HT1080 (cell line): ENCODE measurements around the gene MYO5A. TPM values are rescaled to one million over a fixed set of nuclear protein-coding genes. Genes with fewer than 3 reads are reported as not detected.
"Not testable (repeated sequence)": the region's sequence is repeated elsewhere in the genome, so short reads cannot be mapped to it uniquely, and the experiment has no call there.

ENCODE experiments used
- DNase-seq: peaks from one replicate; pipeline ENCODE4 v3.0.0-alpha.2; 2015; ENCODE audit warnings: low read depth
- total RNA-seq: library from RNA; depleted of rRNA; stranded (reverse); fragments of >200 nt; shearing (Covaris generic); gene quantifications from 2 replicates; pipeline ENCODE4 v1.2.3, GENCODE V29; 2014

Gene MYO5A
- total RNA-seq, 1 experiment from 2014 or later: 33.7 TPM

- DNase-seq: no peak
Measured at GRCh38 chr15:52546031-52546751, 17.5 kb upstream of the MYO5A start.

- no peak for DNase-seq
Measured at GRCh38 chr15:52540374-52541012, 11.8 kb upstream of the MYO5A start.

GRCh38 chr15:52537459-52537858 is 8.8 kb upstream of the MYO5A start:
- DNase-seq: no peak

- no peak for DNase-seq
Measured at GRCh38 chr15:52532427-52532826, 3.7 kb upstream of the MYO5A start.

- no peak for DNase-seq
Measured at GRCh38 chr15:52529940-52530339, 1.3 kb upstream of the MYO5A start.

GRCh38 chr15:52529341-52529924 is 753 bp upstream of the MYO5A start:
- no peak for DNase-seq

GRCh38 chr15:52527911-52528563 is 643 bp downstream of the MYO5A start:
- DNase-seq: peak; percentile 56

- no peak for DNase-seq
Measured at GRCh38 chr15:52527196-52527910, 1.3 kb downstream of the MYO5A start.

- no peak for DNase-seq
Measured at GRCh38 chr15:52524223-52525136, 4.2 kb downstream of the MYO5A start.

GRCh38 chr15:52523647-52524046 is 5.0 kb downstream of the MYO5A start:
- no peak for DNase-seq

- peak; percentile 58 for DNase-seq
Measured at GRCh38 chr15:52523192-52523591, 5.5 kb downstream of the MYO5A start.

- DNase-seq: no peak
Measured at GRCh38 chr15:52521682-52522081, 7.0 kb downstream of the MYO5A start.

GRCh38 chr15:52520421-52520820 is 8.3 kb downstream of the MYO5A start:
- DNase-seq: no peak

- DNase-seq: no peak
Measured at GRCh38 chr15:52518487-52519371, 10.0 kb downstream of the MYO5A start.

GRCh38 chr15:52517014-52517413 is 11.7 kb downstream of the MYO5A start:
- DNase-seq: no peak

- DNase-seq: no peak
Measured at GRCh38 chr15:52515343-52515742, 13.3 kb downstream of the MYO5A start.

GRCh38 chr15:52514482-52514881 is 14.2 kb downstream of the MYO5A start:
- no peak for DNase-seq

GRCh38 chr15:52512869-52513268 is 15.8 kb downstream of the MYO5A start:
- not testable (repeated sequence) for DNase-seq

- no peak for DNase-seq
Measured at GRCh38 chr15:52511084-52511483, 17.6 kb downstream of the MYO5A start.
